Activated naive CD8-positive, alpha-beta T cell treated with anti-CD3 and anti-CD28 coated beads, Interleukin-2, amount 10 ng/mL, durations not matched to agents 7 days and 5 days (primary cell): ENCODE measurements around the gene PIGX. TPM values are rescaled to one million over a fixed set of nuclear protein-coding genes. Genes with fewer than 3 reads are reported as not detected.

Experiments
- ATAC-seq: fragments of 150-1000 bp; cut with Tn5 transposase; one replicate; pipeline ENCODE4 v1.10.0; 2021; ENCODE audit warnings: low read depth, moderate library complexity
- POLR2A ChIA-PET: fragments of 350-600 bp; sonication (Branson Sonifier 250); formaldehyde crosslinking; loops from one replicate; lab custom pipeline; 2021; ENCODE audit warnings: antibody characterized with exemption; lab: Charles Lee
- DNase-seq: peaks from one replicate; pipeline ENCODE4 v3.0.0; 2021
- H3K27ac Mint-ChIP-seq: one replicate; pipeline ENCODE4 v1.8.0; 2022; ENCODE audit warnings: mild to moderate bottlenecking, mixed read lengths
- H3K27me3 Mint-ChIP-seq: one replicate; pipeline ENCODE4 v1.8.0; 2022; ENCODE audit warnings: mild to moderate bottlenecking, moderate library complexity, mixed read lengths
- H3K36me3 Mint-ChIP-seq: one replicate; pipeline ENCODE4 v1.8.0; 2021; ENCODE audit warnings: mild to moderate bottlenecking, mixed read lengths
- H3K4me1 Mint-ChIP-seq: one replicate; pipeline ENCODE4 v1.8.0; 2021; ENCODE audit warnings: mixed read lengths
- H3K4me3 Mint-ChIP-seq: one replicate; pipeline ENCODE4 v1.8.0; 2022; ENCODE audit warnings: mild to moderate bottlenecking, moderate library complexity, mixed read lengths
- H3K9me3 Mint-ChIP-seq: one replicate; pipeline ENCODE4 v1.8.0; 2021; ENCODE audit warnings: mixed read lengths
- total RNA-seq, 2 experiments: library from RNA; stranded (reverse); gene quantifications; one replicate each; pipeline ENCODE4 v1.2.3, GENCODE V29; 2021

The PIGX gene
- total RNA-seq: 10 to 100 TPM; 32.6 to 33.5 TPM

GRCh38 chr3:196711838-196712513, at the start of gene PIGX, which contains the start of gene CEP19:
Gene PIGX (plus strand): TSS chr3:196712377.
Gene CEP19 (minus strand): TSS chr3:196712250. CDS start chr3:196708657, 3,593 bp downstream.
- no peaks in the 10 kb centered on the region for H3K9me3 Mint-ChIP-seq
- POLR2A ChIA-PET: interaction anchor here (0.6 to 3.5 kb wide), 10 partner anchors 9 to 848 kb away, joined by 3 to 28 read pairs (median 4); partner anchors contain the start of genes DYNLT2B, FBXO45, NRROS and PAK2
- peak within 1 kb of the TSS; percentile 95 for H3K4me3 Mint-ChIP-seq
- H3K36me3 Mint-ChIP-seq: peaks cover 5% of the 10 kb centered on the region
- peak within 1 kb of the TSS; percentile 95 for H3K27ac Mint-ChIP-seq
- H3K27me3 Mint-ChIP-seq: no peaks in the 10 kb centered on the region
- DNase-seq (peak; percentile 96), ATAC-seq (peak; percentile 81)
- H3K4me1 Mint-ChIP-seq: peaks cover 24% of the 10 kb centered on the region

- Mint-ChIP-seq H3K4me3 (no peak overlapping the region), H3K27me3 (peaks cover 1% of the 10 kb centered on the region), H3K9me3 (no peaks in the 10 kb centered on the region), H3K4me1 (peaks cover 1% of the 10 kb centered on the region), H3K27ac (no peak overlapping the region), H3K36me3 (peaks cover 8% of the 10 kb centered on the region)
- POLR2A ChIA-PET: no interaction called here
- ATAC-seq (no peak), DNase-seq (no peak)
Observed at GRCh38 chr3:196662711-196663571, 49.2 kb upstream of the PIGX start.

- no peaks in the 10 kb centered on the region for H3K9me3 Mint-ChIP-seq
- DNase-seq (no peak), ATAC-seq (no peak)
- H3K27me3 Mint-ChIP-seq: peaks cover 4% of the 10 kb centered on the region
- no peak overlapping the region for H3K4me3 Mint-ChIP-seq
- H3K36me3 Mint-ChIP-seq: peaks cover 2% of the 10 kb centered on the region
- H3K27ac Mint-ChIP-seq: no peak overlapping the region
- POLR2A ChIA-PET: no interaction called here
- H3K4me1 Mint-ChIP-seq: peaks cover 5% of the 10 kb centered on the region
Observed at GRCh38 chr3:196666001-196666867, 45.9 kb upstream of the PIGX start.

GRCh38 chr3:196667056-196667825, 44.9 kb upstream of the PIGX start:
- Mint-ChIP-seq H3K36me3 (peaks cover 2% of the 10 kb centered on the region), H3K27me3 (peaks cover 8% of the 10 kb centered on the region), H3K4me1 (peaks cover 5% of the 10 kb centered on the region), H3K27ac (no peak overlapping the region), H3K9me3 (no peaks in the 10 kb centered on the region), H3K4me3 (no peak overlapping the region)
- ATAC-seq (no peak), DNase-seq (no peak)
- POLR2A ChIA-PET: no interaction called here

GRCh38 chr3:196670339-196670738, 41.8 kb upstream of the PIGX start:
- peaks cover 3% of the 10 kb centered on the region for H3K36me3 Mint-ChIP-seq
- H3K27ac Mint-ChIP-seq: no peak overlapping the region
- no peak overlapping the region for H3K4me3 Mint-ChIP-seq
- ATAC-seq (no peak), DNase-seq (no peak)
- no peaks in the 10 kb centered on the region for H3K9me3 Mint-ChIP-seq
- peaks cover 8% of the 10 kb centered on the region for H3K27me3 Mint-ChIP-seq
- peaks cover 5% of the 10 kb centered on the region for H3K4me1 Mint-ChIP-seq
- POLR2A ChIA-PET: no interaction called here

GRCh38 chr3:196673632-196674031, 38.5 kb upstream of the PIGX start:
- H3K4me1 Mint-ChIP-seq: peaks cover 9% of the 10 kb centered on the region
- ATAC-seq (no peak), DNase-seq (no peak)
- H3K27ac Mint-ChIP-seq: no peak overlapping the region
- H3K27me3 Mint-ChIP-seq: peaks cover 8% of the 10 kb centered on the region
- no peaks in the 10 kb centered on the region for H3K9me3 Mint-ChIP-seq
- peaks cover 3% of the 10 kb centered on the region for H3K36me3 Mint-ChIP-seq
- no peak overlapping the region for H3K4me3 Mint-ChIP-seq
- POLR2A ChIA-PET: no interaction called here

- POLR2A ChIA-PET: interaction anchor here (1.1 kb wide), 1 partner anchor 79 kb away, joined by 3 read pairs; no protein-coding TSS in a partner anchor
Observed at GRCh38 chr3:196677353-196677752, 34.8 kb upstream of the PIGX start.

GRCh38 chr3:196677931-196678330, 34.2 kb upstream of the PIGX start:
- no peak for ATAC-seq
- Mint-ChIP-seq H3K9me3 (peaks cover 2% of the 10 kb centered on the region), H3K4me3 (no peak overlapping the region), H3K36me3 (peaks cover 6% of the 10 kb centered on the region), H3K4me1 (peaks cover 5% of the 10 kb centered on the region), H3K27ac (no peak overlapping the region), H3K27me3 (peaks cover 15% of the 10 kb centered on the region)
- POLR2A ChIA-PET: interaction anchor here (1.1 kb wide), 1 partner anchor 80 kb away, joined by 3 read pairs; no protein-coding TSS in a partner anchor
- DNase-seq: no peak

More at GRCh38 chr3:196677353-196677752, 34.8 kb upstream of the PIGX start:
- no peak overlapping the region for H3K4me3 Mint-ChIP-seq
- H3K9me3 Mint-ChIP-seq: peaks cover 1% of the 10 kb centered on the region
- H3K36me3 Mint-ChIP-seq: peaks cover 4% of the 10 kb centered on the region
- DNase-seq (no peak), ATAC-seq (no peak)
- peaks cover 15% of the 10 kb centered on the region for H3K27me3 Mint-ChIP-seq
- H3K27ac Mint-ChIP-seq: no peak overlapping the region
- peaks cover 5% of the 10 kb centered on the region for H3K4me1 Mint-ChIP-seq

- Mint-ChIP-seq H3K27ac (peak overlapping the region; percentile 4), H3K4me3 (peak overlapping the region; percentile 18), H3K36me3 (peaks cover 5% of the 10 kb centered on the region), H3K9me3 (peaks cover 2% of the 10 kb centered on the region), H3K4me1 (peaks cover 19% of the 10 kb centered on the region), H3K27me3 (peaks cover 8% of the 10 kb centered on the region)
- POLR2A ChIA-PET: interaction anchor here (1.0 to 2.3 kb wide), 2 partner anchors 75 to 101 kb away, joined by 3 to 17 read pairs; no protein-coding TSS in a partner anchor
- DNase-seq: peak; percentile 60
- ATAC-seq: peak; percentile 94
Observed at GRCh38 chr3:196684548-196685407, 27.4 kb upstream of the PIGX start.

GRCh38 chr3:196686436-196686835, 25.7 kb upstream of the PIGX start:
- DNase-seq (no peak), ATAC-seq (no peak)
- POLR2A ChIA-PET: interaction anchor here (0.7 to 0.9 kb wide), 2 partner anchors 88 to 1194 kb away, joined by 3 read pairs; no protein-coding TSS in a partner anchor
- H3K4me3 Mint-ChIP-seq: no peak overlapping the region
- H3K36me3 Mint-ChIP-seq: peaks cover 5% of the 10 kb centered on the region
- H3K27ac Mint-ChIP-seq: no peak overlapping the region
- H3K27me3 Mint-ChIP-seq: peaks cover 1% of the 10 kb centered on the region
- H3K9me3 Mint-ChIP-seq: peaks cover 2% of the 10 kb centered on the region
- peaks cover 19% of the 10 kb centered on the region for H3K4me1 Mint-ChIP-seq

GRCh38 chr3:196688349-196688748, 23.8 kb upstream of the PIGX start:
- Mint-ChIP-seq H3K4me3 (no peak overlapping the region), H3K27me3 (no peaks in the 10 kb centered on the region), H3K4me1 (peaks cover 19% of the 10 kb centered on the region), H3K36me3 (no peaks in the 10 kb centered on the region), H3K27ac (no peak overlapping the region), H3K9me3 (no peaks in the 10 kb centered on the region)
- no peak for ATAC-seq
- no peak for DNase-seq
- POLR2A ChIA-PET: interaction anchor here (0.7 kb wide), 1 partner anchor 185 kb away, joined by 5 read pairs; the partner anchor contains the start of gene RNF168
